Trophoblast cell (in vitro differentiated cells and primary cell): ENCODE results near the gene ARRDC3.
A peak's percentile ranks its signal among the peaks of the same experiment; 100 is the strongest.

Experiments used
- DNase-seq, 2 donors: peaks; one replicate each; pipeline ENCODE4 v3.0.0-alpha.2; 2016
- H2AFZ ChIP-seq: 2 replicates; pipeline ENCODE4 v1.6.1; 2013; ENCODE audit warnings: low read length, moderate library complexity, mild to moderate bottlenecking; ENCODE audit not compliant: insufficient read depth, poor library complexity
- H2AK5ac ChIP-seq: 2 replicates; pipeline ENCODE4 v1.6.1; 2013; ENCODE audit warnings: mild to moderate bottlenecking, low read length
- H2BK120ac ChIP-seq: 2 replicates; pipeline ENCODE4 v1.6.1; 2013; ENCODE audit warnings: low read length, mild to moderate bottlenecking, moderate library complexity; ENCODE audit not compliant: insufficient read depth, poor library complexity
- H2BK12ac ChIP-seq: 2 replicates; pipeline ENCODE4 v1.6.1; 2013; ENCODE audit warnings: mild to moderate bottlenecking, low read length, moderate library complexity
- H2BK5ac ChIP-seq: 2 replicates; pipeline ENCODE4 v1.6.1; 2013; ENCODE audit warnings: low read length, low read depth, moderate library complexity, mild to moderate bottlenecking; ENCODE audit not compliant: poor library complexity
- H3K14ac ChIP-seq: 2 replicates; pipeline ENCODE4 v1.6.1; 2013; ENCODE audit warnings: mild to moderate bottlenecking, low read length
- H3K18ac ChIP-seq: 2 replicates; pipeline ENCODE4 v1.6.1; 2013; ENCODE audit warnings: mild to moderate bottlenecking, low read length
- H3K23ac ChIP-seq: 2 replicates; pipeline ENCODE4 v1.6.1; 2013; ENCODE audit warnings: low read length
- H3K27ac ChIP-seq: 2 replicates; pipeline ENCODE4 v1.5.1; 2013; ENCODE audit warnings: low read depth, mild to moderate bottlenecking, inconsistent platforms, low read length, moderate library complexity
- H3K27me3 ChIP-seq: 2 replicates; pipeline ENCODE4 v1.6.1; 2013; ENCODE audit warnings: inconsistent platforms, mild to moderate bottlenecking, low read length, moderate library complexity; ENCODE audit not compliant: insufficient read depth
- H3K36me3 ChIP-seq, 2 experiments: 1 replicate in 1 of 2; 2 replicates in 1 of 2; pipeline ENCODE4 v1.6.1; 2013; ENCODE audit warnings: low read length in 2 of 2, mild to moderate bottlenecking in 2 of 2, moderate library complexity in 1 of 2; ENCODE audit not compliant: insufficient read depth in 2 of 2, control insufficient read depth in 1 of 2
- H3K4ac ChIP-seq: 2 replicates; pipeline ENCODE4 v1.6.1; 2013; ENCODE audit warnings: low read depth, mild to moderate bottlenecking, low read length, moderate library complexity
- H3K4me1 ChIP-seq, 2 experiments: 1 replicate in 1 of 2; 2 replicates in 1 of 2; pipeline ENCODE4 v1.6.1; 2013; ENCODE audit warnings: low read length in 2 of 2, mild to moderate bottlenecking in 2 of 2, moderate library complexity in 1 of 2; ENCODE audit not compliant: insufficient read depth in 2 of 2, control insufficient read depth in 1 of 2
- H3K4me2 ChIP-seq: 2 replicates; pipeline ENCODE4 v1.6.1; 2013; ENCODE audit warnings: inconsistent platforms, mild to moderate bottlenecking, low read length, moderate library complexity
- H3K4me3 ChIP-seq: 2 replicates; pipeline ENCODE4 v1.5.1; 2013; ENCODE audit warnings: mild to moderate bottlenecking, low read depth, low read length, inconsistent platforms
- H3K79me1 ChIP-seq: one replicate; pipeline ENCODE4 v1.6.1; 2013; ENCODE audit warnings: low read length
- H3K79me2 ChIP-seq: 2 replicates; pipeline ENCODE4 v1.6.1; 2013; ENCODE audit warnings: low read length, mild to moderate bottlenecking; ENCODE audit not compliant: control insufficient read depth, insufficient read depth, poor library complexity
- H3K9ac ChIP-seq: 2 replicates; pipeline ENCODE4 v1.6.1; 2013; ENCODE audit warnings: mild to moderate bottlenecking, low read length
- H3K9me3 ChIP-seq: 2 replicates; pipeline ENCODE4 v1.6.1; 2013; ENCODE audit warnings: low read depth, mild to moderate bottlenecking, control low read depth, inconsistent platforms, low read length; ENCODE audit not compliant: insufficient read depth
- H4K12ac ChIP-seq: 2 replicates; pipeline ENCODE4 v1.6.1; 2013; ENCODE audit warnings: low read depth, mild to moderate bottlenecking, low read length, moderate library complexity
- H4K8ac ChIP-seq: 2 replicates; pipeline ENCODE4 v1.6.1; 2013; ENCODE audit warnings: low read depth, mild to moderate bottlenecking, low read length, moderate library complexity
- H4K91ac ChIP-seq: one replicate; pipeline ENCODE4 v1.6.1; 2013; ENCODE audit warnings: low read depth, mild to moderate bottlenecking, low read length, moderate library complexity
- WGBS: extraction: QIAGEN DNeasy Blood & Tissue Kit; methylation state at CpG from one replicate; pipeline ENCODE4 v1.1.7; 2013; ENCODE audit warnings: missing lambda C conversion rate; ENCODE audit not compliant: insufficient read length, insufficient coverage; ENCODE audit errors: extremely low coverage; 5-methylcytosine and 5-hydroxymethylcytosine counted together

ARRDC3 gene

DNA sequence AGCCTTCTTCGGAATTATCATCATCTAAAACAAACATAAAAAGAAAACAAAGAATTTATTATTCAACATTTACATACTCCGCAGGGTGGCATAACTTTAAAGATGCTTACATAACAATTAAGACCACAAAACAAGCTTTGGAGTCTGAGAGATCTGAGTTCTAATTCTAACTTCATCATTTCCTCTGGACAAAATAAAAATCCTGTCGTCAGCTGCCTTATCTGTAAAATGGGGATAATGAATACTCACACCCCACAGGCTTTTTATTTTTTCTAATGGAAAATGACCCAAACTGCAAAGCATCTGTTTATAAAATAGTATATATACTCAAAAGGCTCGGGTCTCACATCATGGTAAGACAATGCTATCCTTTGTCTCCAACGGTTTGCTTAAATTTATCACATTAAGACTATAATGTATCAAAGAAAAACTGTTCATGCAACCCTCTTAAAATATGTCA is 4.3 kb downstream of the ARRDC3 start:
- no peak overlapping the region for H4K91ac ChIP-seq
- no peak overlapping the region for H4K8ac ChIP-seq
- no peak overlapping the region for H3K4me3 ChIP-seq
- H4K12ac ChIP-seq: no peak overlapping the region
- no peak overlapping the region for H2BK120ac ChIP-seq
- H3K23ac ChIP-seq: no peak overlapping the region
- H3K4me1 ChIP-seq: no peaks in the 10 kb centered on the region
- no peak overlapping the region for H2BK12ac ChIP-seq
- H3K4me2 ChIP-seq: no peak overlapping the region
- DNase-seq: no peak
- H2AFZ ChIP-seq: no peak overlapping the region
- H3K4ac ChIP-seq: no peak overlapping the region
- no peaks in the 10 kb centered on the region for H3K27me3 ChIP-seq
- no peaks in the 10 kb centered on the region for H3K9me3 ChIP-seq
- H3K79me1 ChIP-seq: peaks cover 8% of the 10 kb centered on the region
- peaks cover 7% of the 10 kb centered on the region for H3K79me2 ChIP-seq
- H2BK5ac ChIP-seq: no peak overlapping the region
- H3K36me3 ChIP-seq: peaks cover 6 to 10% of the 10 kb centered on the region in 2 experiments
- no peak overlapping the region for H3K18ac ChIP-seq
- H3K14ac ChIP-seq: no peak overlapping the region
- no CpG with 5 or more reads among the region's 5 CpGs for WGBS
- H3K9ac ChIP-seq: no peak overlapping the region
- no peak overlapping the region for H3K27ac ChIP-seq
- H2AK5ac ChIP-seq: no peak overlapping the region

DNA sequence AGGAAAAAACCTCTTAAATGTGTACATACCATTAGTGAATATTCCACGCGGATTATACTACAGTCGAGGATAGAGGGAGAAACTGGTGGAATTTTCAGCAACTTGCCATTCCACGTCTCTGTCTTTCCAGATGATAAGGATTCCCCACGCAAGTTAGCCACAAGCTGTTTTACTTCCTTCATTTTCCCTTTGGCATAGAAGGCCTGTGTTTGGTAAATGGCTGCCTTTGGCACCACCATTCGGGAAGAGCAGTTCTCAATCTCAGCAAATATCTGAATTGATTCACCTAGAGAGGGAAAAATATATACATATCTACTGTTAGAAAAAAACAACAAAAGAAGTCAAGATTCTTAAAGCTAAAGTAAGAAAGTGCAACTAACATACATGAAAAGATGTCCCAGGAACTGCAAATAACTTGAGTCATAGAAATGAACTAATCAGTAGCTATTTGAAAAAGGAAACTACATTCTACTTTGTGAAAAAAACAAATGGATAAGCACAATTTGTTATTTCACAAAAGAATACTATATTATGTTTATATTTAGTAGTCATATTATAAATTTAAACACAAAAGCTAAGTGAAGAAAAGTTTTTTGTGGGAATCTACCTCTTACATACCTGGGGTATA is 8.1 kb downstream of the ARRDC3 start:
- whole genome bisulfite sequencing: no CpG with 5 or more reads among the region's 6 CpGs
- peaks cover 6 to 20% of the 10 kb centered on the region in 2 experiments for H3K36me3 ChIP-seq
- no peak overlapping the region for H3K4ac ChIP-seq

DNA sequence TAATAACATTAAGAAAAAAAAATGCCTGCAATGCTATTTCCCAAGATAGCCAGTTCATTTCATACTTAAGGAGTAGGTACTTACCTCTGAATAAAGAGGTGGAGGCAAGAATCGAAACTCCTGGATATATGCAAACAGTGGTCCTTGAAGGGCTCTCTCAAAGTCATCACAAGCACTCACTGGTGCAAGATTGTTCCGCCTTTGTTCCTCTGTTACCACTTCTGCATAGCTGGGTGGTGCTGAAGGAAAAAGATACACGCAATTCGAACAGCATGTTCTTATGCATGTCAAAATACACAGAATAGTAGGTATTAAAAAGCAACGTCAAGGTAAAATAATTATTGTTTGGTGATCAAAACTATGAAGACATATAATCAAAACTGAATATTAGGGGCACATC is 9.5 kb downstream of the ARRDC3 start:
- no CpG with 5 or more reads among the region's 5 CpGs for WGBS
- H2BK5ac ChIP-seq: no peak overlapping the region
- H2AK5ac ChIP-seq: no peak overlapping the region
- H3K4me1 ChIP-seq: no peaks in the 10 kb centered on the region
- H3K27ac ChIP-seq: no peak overlapping the region
- no peak overlapping the region for H2BK12ac ChIP-seq
- no peak overlapping the region for H3K23ac ChIP-seq
- no peak overlapping the region for H3K9ac ChIP-seq
- peaks cover 6 to 20% of the 10 kb centered on the region in 2 experiments for H3K36me3 ChIP-seq
- no peak overlapping the region for H3K4ac ChIP-seq
- H2AFZ ChIP-seq: no peak overlapping the region
- no peaks in the 10 kb centered on the region for H3K79me2 ChIP-seq
- DNase-seq: peak in 1 of 2 donors; percentile 32
- H2BK120ac ChIP-seq: no peak overlapping the region
- no peak overlapping the region for H3K14ac ChIP-seq
- H3K79me1 ChIP-seq: no peaks in the 10 kb centered on the region
- H3K27me3 ChIP-seq: no peaks in the 10 kb centered on the region
- no peak overlapping the region for H3K4me2 ChIP-seq
- no peaks in the 10 kb centered on the region for H3K9me3 ChIP-seq
- H3K18ac ChIP-seq: no peak overlapping the region
- no peak overlapping the region for H4K12ac ChIP-seq
- no peak overlapping the region for H4K91ac ChIP-seq
- no peak overlapping the region for H4K8ac ChIP-seq
- no peak overlapping the region for H3K4me3 ChIP-seq

More for the DNA sequence above, 8.1 kb downstream of the ARRDC3 start:
- Histone ChIP-seq H3K4me1 (no peaks in the 10 kb centered on the region), H3K9me3 (no peaks in the 10 kb centered on the region), H3K79me1 (peaks cover 3% of the 10 kb centered on the region), H3K23ac (no peak overlapping the region), H3K4me3 (no peak overlapping the region), H3K14ac (no peak overlapping the region), H3K27ac (no peak overlapping the region), H3K9ac (no peak overlapping the region), H2BK12ac (no peak overlapping the region), H3K79me2 (peaks cover 2% of the 10 kb centered on the region), H3K18ac (no peak overlapping the region), H4K91ac (no peak overlapping the region), H2BK120ac (no peak overlapping the region), H2AK5ac (no peak overlapping the region), H3K4me2 (no peak overlapping the region), H2AFZ (no peak overlapping the region), H3K27me3 (no peaks in the 10 kb centered on the region), H4K8ac (no peak overlapping the region), H2BK5ac (no peak overlapping the region), H4K12ac (no peak overlapping the region)
- no peak for DNase-seq

DNA sequence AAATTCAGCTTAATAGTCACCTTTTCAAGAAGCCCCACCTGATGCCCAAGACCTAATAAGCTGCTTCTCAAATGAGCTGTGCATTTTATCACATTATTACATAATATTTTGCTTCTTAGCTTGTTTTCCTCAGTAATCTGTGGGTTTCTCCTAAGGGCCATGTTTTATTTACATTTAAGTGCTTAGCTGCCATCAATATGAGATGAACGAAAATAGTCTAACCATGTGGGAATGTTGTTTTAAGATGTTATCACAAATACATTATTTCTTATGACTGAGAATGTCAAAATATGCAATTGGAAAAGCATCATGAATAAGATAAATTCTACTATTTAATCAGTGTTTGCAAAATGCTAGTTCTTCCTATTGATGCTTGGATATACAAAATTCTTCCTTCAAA is 10.1 kb downstream of the ARRDC3 start:
- Histone ChIP-seq H3K9me3 (no peaks in the 10 kb centered on the region), H3K23ac (no peak overlapping the region), H2AFZ (no peak overlapping the region), H3K14ac (no peak overlapping the region), H2BK5ac (no peak overlapping the region), H4K8ac (no peak overlapping the region), H3K4me3 (no peak overlapping the region), H2BK12ac (no peak overlapping the region), H3K4me2 (no peak overlapping the region), H2AK5ac (no peak overlapping the region), H3K4me1 (no peaks in the 10 kb centered on the region), H3K79me2 (no peaks in the 10 kb centered on the region), H2BK120ac (no peak overlapping the region), H3K79me1 (no peaks in the 10 kb centered on the region), H3K27me3 (no peaks in the 10 kb centered on the region), H3K4ac (no peak overlapping the region), H4K91ac (no peak overlapping the region), H3K9ac (no peak overlapping the region), H3K36me3 (peaks cover 9 to 23% of the 10 kb centered on the region in 2 experiments), H4K12ac (no peak overlapping the region), H3K18ac (no peak overlapping the region), H3K27ac (no peak overlapping the region)
- peak; percentile 9 to 63 for DNase-seq
- no CpG with 5 or more reads among the region's 1 CpG for WGBS
